ENCODE measurements around the gene SPRED1. TPM values are rescaled to one million over a fixed set of nuclear protein-coding genes. Genes with fewer than 3 reads are reported as not detected.

Gene SPRED1
- total and polyA plus RNA-seq, 10 of the 15 experiments (the other 5 are each of a cell fraction or from before 2014, with no cell fraction given): 0.08 to 2.6 (median 0.22) TPM

DNA sequence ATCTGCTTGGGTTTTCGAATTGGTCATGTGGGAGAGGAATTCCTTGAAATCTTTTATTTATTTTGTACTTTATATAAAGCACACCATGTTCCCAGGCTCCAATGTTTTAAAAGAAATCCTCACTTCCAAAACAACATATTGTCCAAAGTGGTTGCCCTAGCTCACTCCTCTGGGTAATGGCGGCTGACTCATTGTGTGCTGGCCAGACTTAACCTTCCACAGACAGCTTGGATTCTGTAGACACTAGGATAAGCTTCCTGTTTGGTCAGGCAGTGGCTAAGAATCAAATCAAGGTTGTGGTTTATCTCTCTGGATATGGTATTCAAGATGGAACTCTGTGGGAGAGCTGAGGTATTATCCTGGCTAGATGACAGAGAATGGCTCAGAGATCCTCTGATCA, 145.5 kb downstream of the SPRED1 start:
- intact Hi-C loops (cut with micrococcal nuclease; ENCODE audit: unreplicated experiment) (no loop called here), in situ Hi-C loops (cut with MboI) (no loop called here)
- Histone ChIP-seq H2AFZ (ENCODE audit: control insufficient read depth, low read depth, low read length) (no peak overlapping the region), H3K79me2 (ENCODE audit: control insufficient read depth, insufficient read depth, low read length) (no peaks in the 10 kb centered on the region), H3K9me3 (replicated peaks; ENCODE audit: control insufficient read depth, insufficient read depth, low read length) (no peaks in the 10 kb centered on the region), H3K27me3 (replicated peaks in 1 of 2; ENCODE audit: control insufficient read depth in 2 of 2, insufficient read depth in 2 of 2, low read length in 1 of 2) (0 out of 4 replicates have a peak, but pooled peaks cover 0 to 2% of the 10 kb centered on the region in 2 experiments), H4K20me1 (ENCODE audit: control insufficient read depth, insufficient read depth) (no peaks in the 10 kb centered on the region), H3K4me1 (ENCODE audit: control insufficient read depth, insufficient read depth, low read length) (no peaks in the 10 kb centered on the region), H3K36me3 (ENCODE audit: control insufficient read depth in 2 of 2, insufficient read depth in 2 of 2, low read length in 1 of 2) (no peaks in the 10 kb centered on the region), H3K9ac (ENCODE audit: control insufficient read depth, insufficient read depth, low read length) (no peak overlapping the region), H3K4me2 (ENCODE audit: control insufficient read depth, insufficient read depth) (no peak overlapping the region), H3K4me3 (no peak overlapping the region), H3K27ac (ENCODE audit: control insufficient read depth, insufficient read depth) (no peak overlapping the region)
- 6% methylated on average over 2 of the region's 2 CpGs for WGBS (ENCODE audit: insufficient coverage, insufficient replicate concordance, low lambda C conversion rate, missing lambda C conversion rate)
- no peak for TF ChIP-seq MEF2B (IDR thresholded peaks at IDR 0.05; ENCODE audit: partially characterized antibody, poor library complexity, severe bottlenecking)
- TF ChIP-seq SUPT20H (IDR thresholded peaks at IDR 0.05; ENCODE audit: borderline replicate concordance, control insufficient read depth, low read depth, low read length): no peak
- TF ChIP-seq USF2 (IDR thresholded peaks at IDR 0.05; ENCODE audit: borderline replicate concordance, low read depth, low read length): no peak
- TF ChIP-seq ZNF384 (IDR thresholded peaks at IDR 0.05; ENCODE audit: borderline replicate concordance, low read depth, low read length): no peak
- TF ChIP-seq MYB (IDR thresholded peaks at IDR 0.05; ENCODE audit: borderline replicate concordance, low read depth, low read length): no peak
- TF ChIP-seq NKRF (conservative IDR thresholded peaks at IDR 0.05): no peak
- no peak for TF ChIP-seq HDAC2 (IDR thresholded peaks at IDR 0.05)
- no peak for TF ChIP-seq NFXL1 (IDR thresholded peaks at IDR 0.05; ENCODE audit: borderline replicate concordance)
- no peak for TF ChIP-seq ATF7 (IDR thresholded peaks at IDR 0.05; ENCODE audit: low read depth)
- no peak for TF ChIP-seq CREB1 (IDR thresholded peaks at IDR 0.05; ENCODE audit: low read depth)
- DNase-seq (ENCODE audit: low read depth, low spot score): no peak
- POLR2A ChIA-PET: no interaction called here
- SMC1A ChIA-PET (ENCODE audit: uncharacterized antibody, unreplicated experiment): interaction anchor here (1.0 kb wide), 1 partner anchor 9 kb away, joined by 4 read pairs; no protein-coding TSS in a partner anchor
- RAD21 ChIA-PET (ENCODE audit: unreplicated experiment): no interaction called here
- CTCF ChIA-PET: interaction anchor here (0.7 to 3.2 kb wide), 5 partner anchors 10 to 396 kb away, joined by 3 to 13 read pairs (median 3); no protein-coding TSS in a partner anchor
- no peak for FAIRE-seq
- no peak for ATAC-seq
- BruUV-seq (replicated peaks): no TSS peak
